Peyer's patch (tissue), 4 donors: ENCODE measurements around the gene ANO4. TPM values are rescaled to one million over a fixed set of nuclear protein-coding genes. Genes with fewer than 3 reads are reported as not detected.

ENCODE experiments used
- DNase-seq, 3 donors: peaks; one replicate each; pipeline ENCODE4 v3.0.0-alpha.2; 2017 to 2019
- H3K27ac ChIP-seq, 4 donors: fragments of 200-600 bp; sonication (generic); one replicate each; pipeline ENCODE4 v1.5.1; 2016 to 2019
- H3K27me3 ChIP-seq, 2 donors: fragments of 200-600 bp; sonication (generic); one replicate each; pipeline ENCODE4 v1.5.1; 2019
- H3K36me3 ChIP-seq, 3 donors: fragments of 200-600 bp; sonication (generic); one replicate each; pipeline ENCODE4 v1.5.1; 2016 to 2019
- H3K4me1 ChIP-seq, 4 donors: fragments of 200-600 bp; sonication (generic); one replicate each; pipeline ENCODE4 v1.5.1; 2016 to 2019
- H3K4me3 ChIP-seq, 4 donors: fragments of 200-600 bp; sonication (generic); 1 replicate in 3 of 4; 2 replicates in 1 of 4; pipeline ENCODE4 v1.5.1; 2016 to 2019; ENCODE audit warnings: mild to moderate bottlenecking in 1 of 4
- H3K9me3 ChIP-seq, 4 donors: fragments of 200-600 bp; sonication (generic); one replicate each; pipeline ENCODE4 v1.5.1; 2016 to 2019; ENCODE audit warnings: mild to moderate bottlenecking in 1 of 4
- POLR2A ChIP-seq, 2 donors: fragments of 450-650 bp; IDR thresholded peaks; one replicate each; pipeline ENCODE4 v1.5.1; 2017; ENCODE audit warnings: antibody characterized with exemption in 2 of 2, mild to moderate bottlenecking in 2 of 2, moderate library complexity in 2 of 2
- total RNA-seq, 4 donors: library from RNA; depleted of rRNA; stranded (reverse); fragments of >200 nt; gene quantifications; one replicate each; pipeline ENCODE4 v1.1.0, GENCODE V29; 2016
- TF ChIP-seq, protein P1 (sequence below), 6 experiments: fragments of 450-650 bp in 4 of 6; fragments of 200-600 bp in 2 of 6; sonication (generic) in 1 of 6; IDR thresholded peaks; one replicate each; pipeline ENCODE4 v1.5.1; 2017 to 2019; ENCODE audit warnings: antibody characterized with exemption in 6 of 6, mild to moderate bottlenecking in 3 of 6, moderate library complexity in 1 of 6

Gene ANO4
- total RNA-seq, 4 donors from 2014 or later, result 1.7 TPM; not detected in 3

DNA sequence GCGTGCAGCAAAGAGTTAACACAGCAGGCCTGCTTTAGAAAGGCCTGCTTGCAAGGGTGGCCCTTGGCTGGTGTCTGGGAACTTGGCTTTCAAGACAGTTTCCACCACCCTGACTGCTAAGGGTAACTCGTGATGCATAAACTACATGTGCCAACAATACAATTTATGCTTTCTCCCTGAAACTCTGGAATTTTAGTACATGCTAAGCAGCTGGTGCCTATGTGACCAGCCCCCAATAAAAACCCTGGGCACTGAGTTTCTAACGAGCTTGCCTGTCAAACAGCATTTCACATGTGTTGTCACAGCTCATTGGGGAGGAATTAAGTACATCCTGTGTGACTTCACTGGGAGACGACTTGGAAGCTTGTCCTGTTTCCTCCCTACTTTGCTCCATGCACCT lies 282.3 kb downstream of the ANO4 start:
- no peak overlapping the region for H3K4me3 ChIP-seq
- H3K27ac ChIP-seq, result no peak overlapping the region
- no peaks in the 10 kb centered on the region for H3K9me3 ChIP-seq
- H3K4me1 ChIP-seq, result no peaks in the 10 kb centered on the region
- H3K27me3 ChIP-seq, result no peaks in the 10 kb centered on the region
- DNase-seq, result no peak
- TF ChIP-seq, protein P1, sequence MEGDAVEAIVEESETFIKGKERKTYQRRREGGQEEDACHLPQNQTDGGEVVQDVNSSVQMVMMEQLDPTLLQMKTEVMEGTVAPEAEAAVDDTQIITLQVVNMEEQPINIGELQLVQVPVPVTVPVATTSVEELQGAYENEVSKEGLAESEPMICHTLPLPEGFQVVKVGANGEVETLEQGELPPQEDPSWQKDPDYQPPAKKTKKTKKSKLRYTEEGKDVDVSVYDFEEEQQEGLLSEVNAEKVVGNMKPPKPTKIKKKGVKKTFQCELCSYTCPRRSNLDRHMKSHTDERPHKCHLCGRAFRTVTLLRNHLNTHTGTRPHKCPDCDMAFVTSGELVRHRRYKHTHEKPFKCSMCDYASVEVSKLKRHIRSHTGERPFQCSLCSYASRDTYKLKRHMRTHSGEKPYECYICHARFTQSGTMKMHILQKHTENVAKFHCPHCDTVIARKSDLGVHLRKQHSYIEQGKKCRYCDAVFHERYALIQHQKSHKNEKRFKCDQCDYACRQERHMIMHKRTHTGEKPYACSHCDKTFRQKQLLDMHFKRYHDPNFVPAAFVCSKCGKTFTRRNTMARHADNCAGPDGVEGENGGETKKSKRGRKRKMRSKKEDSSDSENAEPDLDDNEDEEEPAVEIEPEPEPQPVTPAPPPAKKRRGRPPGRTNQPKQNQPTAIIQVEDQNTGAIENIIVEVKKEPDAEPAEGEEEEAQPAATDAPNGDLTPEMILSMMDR (IDR thresholded peaks at IDR 0.05), result no peak
- TF ChIP-seq POLR2A (IDR thresholded peaks at IDR 0.05), result no peak
- H3K36me3 ChIP-seq, result no peaks in the 10 kb centered on the region

GRCh38 chr12:101077791-101078528 lies 283.4 kb downstream of the ANO4 start:
- no peak for TF ChIP-seq POLR2A (IDR thresholded peaks at IDR 0.05)
- TF ChIP-seq, protein P1 (IDR thresholded peaks at IDR 0.05), result no peak
- Histone ChIP-seq H3K27ac (no peak overlapping the region), H3K9me3 (no peaks in the 10 kb centered on the region), H3K36me3 (no peaks in the 10 kb centered on the region), H3K4me3 (no peak overlapping the region), H3K27me3 (no peaks in the 10 kb centered on the region), H3K4me1 (no peaks in the 10 kb centered on the region)
- no peak for DNase-seq

DNA sequence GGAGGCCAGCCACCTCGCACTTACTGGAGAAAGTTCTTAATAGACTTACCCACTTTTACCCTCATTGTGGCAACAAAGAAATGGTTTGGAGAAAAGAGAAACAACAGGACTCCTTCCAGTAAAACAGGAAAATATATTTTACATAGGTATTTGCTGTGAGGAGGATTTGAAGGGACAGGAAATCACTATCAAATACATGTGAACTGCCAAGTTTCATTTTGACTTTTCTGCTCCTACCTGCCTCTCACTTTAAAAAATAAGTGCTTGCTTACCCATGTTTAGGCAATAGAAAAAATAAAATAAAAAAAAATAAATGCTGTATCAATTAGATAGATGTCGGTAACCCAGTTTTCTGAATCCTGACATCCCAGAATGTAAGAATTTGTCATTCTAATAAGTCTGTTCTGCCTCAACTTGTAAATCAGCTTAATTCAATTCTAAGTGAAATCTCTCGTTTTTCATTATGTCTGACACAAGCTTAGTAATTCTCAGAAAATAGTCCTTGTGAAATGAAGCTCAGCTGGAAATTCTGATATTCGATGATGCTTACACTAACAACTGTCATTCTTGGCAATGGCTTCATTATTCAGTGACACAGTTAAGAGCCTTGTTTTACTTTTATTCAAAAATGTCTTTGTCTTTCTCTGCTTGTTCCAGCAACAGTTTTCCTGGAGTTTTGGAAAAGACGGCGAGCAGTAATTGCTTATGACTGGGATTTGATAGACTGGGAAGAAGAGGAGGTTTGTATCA lies 284.1 kb downstream of the ANO4 start:
- Histone ChIP-seq H3K4me3 (no peak overlapping the region), H3K36me3 (no peaks in the 10 kb centered on the region), H3K27me3 (no peaks in the 10 kb centered on the region), H3K9me3 (no peaks in the 10 kb centered on the region), H3K4me1 (no peaks in the 10 kb centered on the region), H3K27ac (no peak overlapping the region)
- no peak for TF ChIP-seq POLR2A (IDR thresholded peaks at IDR 0.05)
- TF ChIP-seq, protein P1 (IDR thresholded peaks at IDR 0.05), result no peak
- DNase-seq, result no peak

DNA sequence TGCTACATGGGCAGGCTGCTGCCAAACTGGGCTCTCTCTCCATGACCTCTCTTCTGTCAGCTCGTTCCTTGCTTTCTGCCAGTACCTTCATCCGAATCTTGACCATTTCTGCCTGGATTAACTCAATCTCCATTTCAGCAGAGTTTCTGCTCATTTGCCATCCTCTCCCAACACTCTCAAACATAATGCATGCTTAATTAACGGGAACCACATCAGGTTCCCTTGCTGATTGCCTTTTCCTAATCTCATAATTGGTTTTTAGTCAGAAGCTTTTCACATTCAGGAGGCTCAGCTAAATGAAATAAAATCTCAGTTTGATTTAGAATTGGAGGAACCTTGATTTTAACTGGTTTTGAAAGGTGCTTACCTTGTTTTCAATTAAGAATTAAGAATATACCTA lies 288.1 kb downstream of the ANO4 start:
- Histone ChIP-seq H3K4me1 (no peaks in the 10 kb centered on the region), H3K27ac (no peak overlapping the region), H3K36me3 (no peaks in the 10 kb centered on the region), H3K27me3 (no peaks in the 10 kb centered on the region), H3K4me3 (no peak overlapping the region), H3K9me3 (no peaks in the 10 kb centered on the region)
- no peak for DNase-seq
- no peak for TF ChIP-seq POLR2A (IDR thresholded peaks at IDR 0.05)
- TF ChIP-seq, protein P1 (IDR thresholded peaks at IDR 0.05), result no peak

GRCh38 chr12:101086490-101087135 lies 292.0 kb downstream of the ANO4 start:
- Histone ChIP-seq H3K4me3 (no peak overlapping the region), H3K9me3 (no peaks in the 10 kb centered on the region), H3K36me3 (no peaks in the 10 kb centered on the region), H3K27ac (no peak overlapping the region), H3K4me1 (no peaks in the 10 kb centered on the region), H3K27me3 (no peaks in the 10 kb centered on the region)
- TF ChIP-seq, protein P1 (IDR thresholded peaks at IDR 0.05), result no peak
- TF ChIP-seq POLR2A (IDR thresholded peaks at IDR 0.05), result no peak
- DNase-seq, result no peak
